Osteocyte (in vitro differentiated cells): Measurements from ENCODE around the gene SUSD3. TPM values are rescaled to one million over a fixed set of nuclear protein-coding genes. Genes with fewer than 3 reads are reported as not detected.

ENCODE experiments used
- DNase-seq: peaks from one replicate; pipeline ENCODE4 v3.0.0; 2021; ENCODE audit warnings: mixed read lengths; ENCODE audit not compliant: unreplicated experiment; ENCODE audit errors: extremely low spot score
- H3K27ac Mint-ChIP-seq: one replicate; pipeline ENCODE4 v1.8.0; 2021; ENCODE audit warnings: mild to moderate bottlenecking, mixed read lengths; ENCODE audit not compliant: unreplicated experiment
- H3K27me3 Mint-ChIP-seq: one replicate; pipeline ENCODE4 v1.8.0; 2021; ENCODE audit warnings: mixed read lengths; ENCODE audit not compliant: unreplicated experiment
- H3K36me3 Mint-ChIP-seq: one replicate; pipeline ENCODE4 v1.8.0; 2021; ENCODE audit warnings: mixed read lengths; ENCODE audit not compliant: unreplicated experiment
- H3K4me1 Mint-ChIP-seq: one replicate; pipeline ENCODE4 v1.8.0; 2021; ENCODE audit warnings: mixed read lengths; ENCODE audit not compliant: unreplicated experiment
- H3K4me3 Mint-ChIP-seq: one replicate; pipeline ENCODE4 v1.8.0; 2021; ENCODE audit warnings: mild to moderate bottlenecking, moderate library complexity, mixed read lengths; ENCODE audit not compliant: unreplicated experiment
- H3K9me3 Mint-ChIP-seq: one replicate; pipeline ENCODE4 v1.8.0; 2021; ENCODE audit warnings: mixed read lengths; ENCODE audit not compliant: unreplicated experiment
- CTCF ChIP-seq: fragments of 200-600 bp; sonication (generic); IDR thresholded peaks from 2 replicates; pipeline ENCODE4 v1.5.0; 2021; ENCODE audit warnings: antibody characterized with exemption, mild to moderate bottlenecking, moderate library complexity
- total RNA-seq: library from RNA; stranded (reverse); gene quantifications from 2 replicates; pipeline ENCODE4 v1.2.1, GENCODE V29; 2021

The SUSD3 gene
- total RNA-seq, 1 donor from 2014 or later, result not detected

GRCh38 chr9:93119953-93120845, 61.7 kb downstream of the SUSD3 start:
- DNase-seq, result no peak
- no peak overlapping the region for H3K4me3 Mint-ChIP-seq
- H3K4me1 Mint-ChIP-seq, result peaks cover 8% of the 10 kb centered on the region
- no peaks in the 10 kb centered on the region for H3K27me3 Mint-ChIP-seq
- peaks cover 5% of the 10 kb centered on the region for H3K36me3 Mint-ChIP-seq
- H3K9me3 Mint-ChIP-seq, result no peaks in the 10 kb centered on the region
- H3K27ac Mint-ChIP-seq, result peak overlapping the region; percentile 34
- TF ChIP-seq CTCF, result peak; percentile 27

- DNase-seq, result no peak
- TF ChIP-seq CTCF, result no peak
- no peaks in the 10 kb centered on the region for H3K27me3 Mint-ChIP-seq
These were observed 62.4 kb downstream of the SUSD3 start for GRCh38 chr9:93120846-93121315.

GRCh38 chr9:93121316-93122241, 63.1 kb downstream of the SUSD3 start:
- no peak for TF ChIP-seq CTCF
- no peaks in the 10 kb centered on the region for H3K27me3 Mint-ChIP-seq
- no peak overlapping the region for H3K4me3 Mint-ChIP-seq
- peaks cover 5% of the 10 kb centered on the region for H3K36me3 Mint-ChIP-seq
- no peaks in the 10 kb centered on the region for H3K9me3 Mint-ChIP-seq
- no peak for DNase-seq
- no peak overlapping the region for H3K27ac Mint-ChIP-seq
- H3K4me1 Mint-ChIP-seq, result peaks cover 17% of the 10 kb centered on the region

More at GRCh38 chr9:93120846-93121315, 62.4 kb downstream of the SUSD3 start:
- no peak overlapping the region for H3K27ac Mint-ChIP-seq
- no peaks in the 10 kb centered on the region for H3K9me3 Mint-ChIP-seq
- peaks cover 11% of the 10 kb centered on the region for H3K4me1 Mint-ChIP-seq
- H3K4me3 Mint-ChIP-seq, result no peak overlapping the region
- H3K36me3 Mint-ChIP-seq, result peaks cover 5% of the 10 kb centered on the region

- H3K4me3 Mint-ChIP-seq, result no peak overlapping the region
- no peak for TF ChIP-seq CTCF
- DNase-seq, result no peak
- no peaks in the 10 kb centered on the region for H3K9me3 Mint-ChIP-seq
- H3K36me3 Mint-ChIP-seq, result peaks cover 5% of the 10 kb centered on the region
- H3K27ac Mint-ChIP-seq, result no peak overlapping the region
- H3K4me1 Mint-ChIP-seq, result peaks cover 29% of the 10 kb centered on the region
- no peaks in the 10 kb centered on the region for H3K27me3 Mint-ChIP-seq
These were observed 64.3 kb downstream of the SUSD3 start for GRCh38 chr9:93122721-93123221.
